Left renal cortex interstitium (tissue), 4 donors: ENCODE results near the gene EXOC3. TPM values are rescaled to one million over a fixed set of nuclear protein-coding genes. Genes with fewer than 3 reads are reported as not detected.

Experiments
- DNase-seq, 4 donors: peaks; one replicate each; pipeline ENCODE4 v3.0.0-alpha.2; 2013; ENCODE audit warnings: low read depth in 4 of 4, low spot score in 2 of 4, missing footprints in 1 of 4
- polyA plus RNA-seq, 4 donors: library from polyadenylated mRNA; unstranded; fragments of 120-200 nt; gene quantifications; one replicate each; pipeline ENCODE4 v1.2.1, GENCODE V29; 2013; ENCODE audit not compliant: insufficient read length in 4 of 4

EXOC3 gene
- polyA plus RNA-seq, 4 donors, result 52.1 to 77.3 (median 61.9) TPM

DNA sequence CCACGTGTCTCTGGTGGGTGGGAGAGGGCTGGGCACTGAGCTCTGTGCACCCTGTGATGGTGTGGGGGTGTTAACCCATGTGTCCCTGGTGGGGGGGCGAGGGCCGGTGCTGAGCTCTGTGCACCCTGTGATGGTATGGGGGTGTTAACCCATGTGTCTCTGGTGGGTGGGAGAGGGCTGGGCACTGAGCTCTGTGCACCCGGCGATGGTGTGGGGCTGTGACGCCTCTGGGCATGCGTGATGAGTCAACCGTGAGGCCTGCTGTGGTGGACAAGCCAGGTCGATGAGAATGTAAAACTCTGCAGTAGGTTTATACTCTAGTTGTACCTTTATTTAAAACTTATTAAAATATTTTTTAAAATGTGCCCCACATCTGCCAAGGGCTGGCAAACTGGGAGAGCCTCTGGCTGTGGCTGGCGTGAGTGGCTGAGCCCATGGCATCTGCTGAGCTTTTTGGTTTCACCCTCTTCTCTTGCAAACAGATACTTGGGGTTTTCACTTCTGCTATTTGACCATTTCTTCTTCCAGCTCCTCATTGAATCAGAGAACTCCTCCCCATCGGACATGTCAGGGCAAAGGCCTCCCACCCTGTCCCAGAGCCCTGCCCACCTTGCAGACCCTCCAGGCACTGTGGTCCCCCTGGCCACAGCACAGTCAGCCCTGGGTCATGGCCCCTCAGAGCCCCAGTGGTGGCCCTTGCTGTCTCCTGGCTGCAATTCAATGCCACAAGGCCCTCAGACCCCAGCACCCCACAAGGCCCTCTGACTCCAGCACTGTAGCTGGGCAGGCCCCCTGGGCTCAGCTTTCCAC lies 18.5 kb upstream of the EXOC3 start:
- no peak for DNase-seq

DNA sequence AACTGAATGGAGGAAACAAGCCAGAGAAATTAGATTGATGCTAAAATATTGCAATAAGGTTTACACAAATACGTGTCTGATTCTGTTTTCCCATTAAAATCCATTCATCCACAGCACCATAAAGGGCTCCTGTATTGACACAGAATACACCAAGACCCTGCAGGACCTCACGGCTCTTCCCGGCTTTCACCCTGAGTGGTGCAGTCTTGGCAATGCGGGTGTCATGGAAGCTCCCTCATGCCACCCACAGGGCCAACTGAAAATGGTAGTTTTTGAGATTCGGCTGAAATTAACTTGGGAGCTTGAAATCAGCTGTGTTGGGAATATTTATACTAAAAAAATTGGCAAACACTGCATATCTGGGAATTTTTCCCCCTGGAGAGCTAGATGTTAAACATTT lies 17.3 kb upstream of the EXOC3 start:
- DNase-seq, result no peak

DNA sequence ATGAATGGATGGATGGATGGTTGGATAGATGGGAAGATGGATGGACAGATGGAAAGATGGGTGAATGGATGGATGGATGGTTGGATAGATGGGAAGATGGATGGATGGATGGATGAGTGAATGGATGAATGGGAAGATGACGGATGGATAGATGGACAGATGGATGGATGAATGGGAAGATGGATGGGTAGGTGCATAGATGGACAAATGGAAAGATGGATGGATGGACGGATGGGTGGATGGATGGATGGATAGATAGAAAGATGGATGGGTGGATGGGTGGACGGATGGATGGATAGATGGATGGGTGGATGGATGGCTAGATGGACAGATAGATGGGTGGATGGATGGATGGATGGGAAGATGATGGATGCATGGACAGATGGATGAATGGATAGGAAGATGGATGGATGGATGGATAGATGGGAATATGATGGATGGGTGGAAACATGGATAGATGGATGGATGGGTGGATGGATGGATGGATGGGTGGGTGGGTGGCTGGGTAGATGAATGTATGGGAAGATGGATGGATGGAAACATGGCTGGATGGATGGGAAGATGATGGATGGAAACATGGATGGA lies 16.5 kb upstream of the EXOC3 start:
- no peak for DNase-seq

DNA sequence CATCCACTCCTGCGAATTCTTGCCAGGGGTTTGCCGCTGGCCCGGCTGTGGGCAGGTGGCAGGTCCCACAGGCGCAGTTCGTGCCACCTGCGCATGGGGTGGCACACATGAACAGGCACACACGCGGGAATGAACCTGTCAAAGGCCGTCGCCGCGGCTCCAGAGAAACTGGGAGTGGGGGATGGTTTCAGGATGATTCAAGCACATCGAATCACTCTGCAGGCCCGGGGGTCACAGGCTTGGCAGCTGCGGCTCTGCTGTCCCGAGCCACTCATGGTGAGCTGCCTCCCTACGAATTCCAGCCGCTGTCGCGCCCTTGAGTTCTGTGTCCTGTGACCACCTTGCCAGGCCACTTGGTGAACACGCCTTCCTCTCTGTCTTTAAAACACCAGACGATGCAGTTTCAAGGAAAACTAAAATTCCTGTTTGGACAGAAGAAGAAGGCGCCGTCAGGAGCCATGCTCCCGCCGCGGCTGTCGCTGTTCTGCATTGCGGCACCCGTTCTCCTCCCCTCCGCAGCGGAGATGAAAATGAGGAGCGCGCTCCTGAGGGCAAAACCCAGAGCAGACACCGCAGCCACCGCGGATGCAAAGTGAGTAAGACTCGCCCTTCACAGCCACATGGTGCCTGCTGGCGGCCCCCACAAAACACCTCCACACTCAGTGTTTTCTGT lies 15.4 kb upstream of the EXOC3 start:
- DNase-seq, result no peak

DNA sequence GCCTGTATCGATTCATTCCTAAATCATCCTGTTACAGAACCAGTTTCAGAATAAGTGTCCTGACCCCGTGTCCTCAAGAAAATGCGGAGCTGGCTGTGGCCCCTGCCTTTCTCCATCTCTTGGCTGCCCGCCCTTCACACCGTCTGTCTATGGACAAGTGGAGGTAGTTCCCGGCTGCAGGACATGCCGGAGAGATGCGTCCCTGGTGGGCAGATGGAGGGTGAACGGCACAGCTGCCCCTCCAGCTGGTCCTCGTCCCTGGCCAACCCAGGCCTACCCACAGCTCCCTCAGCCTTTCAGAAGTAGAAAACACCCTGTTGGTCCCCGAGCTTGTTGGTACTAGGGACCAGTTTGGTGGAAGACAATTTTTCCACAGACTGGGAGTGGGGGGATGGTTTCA lies 14.8 kb upstream of the EXOC3 start:
- no peak for DNase-seq

DNA sequence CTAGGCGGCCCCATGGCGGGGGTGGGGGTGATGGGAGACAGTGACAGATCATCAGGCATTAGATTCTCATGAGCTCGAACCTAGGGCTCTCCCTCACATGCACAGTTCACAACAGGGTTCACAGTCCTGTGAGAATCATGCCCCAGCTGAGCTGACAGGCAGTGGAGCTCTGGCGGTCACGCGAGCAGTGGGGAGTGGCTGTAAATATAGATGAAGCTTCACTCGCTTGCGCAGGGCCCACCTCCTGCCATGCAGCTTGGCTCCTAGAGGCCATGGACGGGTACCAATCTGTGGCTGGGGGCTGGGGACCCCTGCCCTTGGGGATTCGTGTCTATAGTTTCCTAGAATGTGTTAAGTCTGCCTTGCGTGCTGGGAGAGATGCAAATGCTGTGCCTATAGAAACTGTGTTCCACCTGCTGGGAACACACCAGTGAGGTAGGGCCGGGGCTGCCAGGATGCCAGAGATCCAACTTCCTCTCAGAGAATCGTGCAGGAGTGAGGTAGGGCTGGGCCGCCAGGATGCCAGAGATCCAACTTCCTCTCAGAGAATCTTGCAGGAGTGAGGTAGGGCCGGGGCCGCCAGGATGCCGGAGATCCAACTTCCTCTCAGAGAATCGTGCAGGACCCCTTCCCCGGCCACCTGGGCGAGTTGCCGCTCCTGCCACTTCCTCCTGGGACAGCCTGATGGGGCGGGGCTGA lies 14.1 kb upstream of the EXOC3 start:
- no peak for DNase-seq

DNA sequence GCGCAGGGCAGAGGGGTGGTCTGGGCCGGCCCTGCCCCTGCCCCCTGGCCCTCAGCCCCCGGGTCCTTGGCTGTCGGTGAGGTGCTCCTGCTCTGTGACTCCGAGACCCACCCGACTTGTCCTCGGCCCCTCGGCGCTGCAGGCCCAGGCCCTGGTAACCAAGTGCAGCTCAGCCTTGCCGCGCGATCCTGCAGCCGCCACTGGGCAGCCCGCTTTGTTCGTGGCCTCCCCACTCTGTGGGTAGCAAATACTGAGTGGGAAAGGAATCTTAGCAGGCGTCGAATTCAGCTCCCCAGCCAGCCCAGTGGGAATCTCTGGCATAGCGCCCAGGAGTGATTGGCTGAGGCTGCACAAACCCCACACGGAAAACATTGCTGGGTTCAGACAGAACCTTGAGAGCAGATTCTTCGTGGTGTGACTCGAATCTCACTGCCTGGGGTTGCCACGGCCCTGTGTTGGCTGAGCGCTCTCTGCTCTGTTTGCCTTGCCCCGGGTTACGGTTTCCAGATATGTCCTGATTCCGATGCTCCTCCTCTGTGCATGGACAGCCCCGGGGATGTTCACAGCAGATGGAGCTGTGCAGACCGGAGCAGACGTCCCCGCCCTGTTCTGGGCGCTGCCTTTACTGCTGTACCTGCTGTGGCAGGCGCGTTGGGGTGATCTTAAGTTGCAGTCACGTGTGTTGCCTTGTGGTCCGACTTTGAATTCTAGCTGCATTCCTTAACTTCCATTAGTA lies 13.4 kb upstream of the EXOC3 start:
- no peak for DNase-seq

DNA sequence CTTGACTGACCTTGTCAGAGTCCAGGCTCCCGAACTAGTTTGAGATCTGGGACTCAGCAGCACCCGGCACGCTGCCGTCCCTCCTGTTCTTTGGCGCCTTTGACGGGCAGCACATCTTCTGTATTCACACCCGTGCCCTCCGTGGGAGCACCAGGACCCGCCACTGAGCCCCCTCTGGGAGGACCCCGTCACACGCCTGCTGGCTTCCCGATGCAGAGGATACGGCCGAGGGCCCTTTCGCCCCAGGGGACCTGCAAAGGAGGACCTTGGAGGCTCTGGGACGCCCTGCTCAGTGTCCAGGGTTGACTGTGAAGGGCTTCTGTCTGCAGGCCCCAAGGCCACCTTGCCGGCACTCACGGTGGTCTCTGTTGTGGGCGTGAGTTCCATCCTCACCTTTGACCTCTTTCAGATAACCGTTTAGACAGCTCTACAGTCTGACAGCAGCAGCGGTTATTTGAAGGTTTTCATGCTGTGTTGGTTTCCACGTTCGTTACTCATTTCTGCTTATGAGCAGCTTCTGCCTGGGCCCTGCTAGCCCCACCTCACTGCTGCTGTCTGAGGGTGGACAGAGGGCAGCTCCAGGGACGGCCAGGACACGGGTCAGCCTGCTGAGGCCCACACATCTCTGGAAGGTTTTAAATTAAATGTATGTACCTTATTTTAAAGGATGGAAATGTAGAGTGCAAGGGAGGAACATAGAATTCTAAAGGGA lies 12.6 kb upstream of the EXOC3 start:
- DNase-seq, result no peak

DNA sequence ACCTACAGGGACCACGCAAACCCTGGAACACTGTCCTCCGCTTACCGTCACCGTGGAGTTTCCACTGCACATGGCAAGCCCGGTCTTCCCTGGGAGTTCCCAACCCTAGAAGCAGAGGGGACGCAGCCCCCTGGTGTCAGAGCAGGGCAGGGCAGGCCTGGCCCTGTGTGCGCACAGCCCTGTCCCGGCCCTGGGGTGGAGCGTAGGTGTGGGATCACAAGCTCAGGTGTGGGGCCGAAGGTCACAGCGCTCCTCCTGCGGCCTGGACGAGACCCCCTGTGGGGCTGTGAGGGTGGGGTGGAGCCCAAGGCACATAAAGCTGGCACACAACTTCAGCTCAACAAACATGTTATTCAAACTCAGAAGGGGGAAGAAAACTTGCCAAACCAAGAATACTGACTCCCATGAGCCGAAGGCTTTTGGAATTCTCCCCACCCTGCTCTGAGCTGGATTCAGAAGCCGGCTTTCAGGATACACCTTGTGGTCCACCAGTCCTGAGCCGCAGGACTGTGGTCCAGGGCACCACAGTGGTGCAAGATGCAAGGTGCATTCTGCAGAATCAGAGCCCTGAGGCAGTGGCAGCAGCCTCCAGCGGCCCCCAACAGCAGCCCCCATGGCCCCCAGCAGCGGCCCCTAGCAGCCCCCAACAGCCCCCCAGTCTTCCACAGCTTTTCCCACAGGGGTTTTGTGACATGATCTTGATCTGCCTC lies 11.8 kb upstream of the EXOC3 start:
- DNase-seq, result no peak

DNA sequence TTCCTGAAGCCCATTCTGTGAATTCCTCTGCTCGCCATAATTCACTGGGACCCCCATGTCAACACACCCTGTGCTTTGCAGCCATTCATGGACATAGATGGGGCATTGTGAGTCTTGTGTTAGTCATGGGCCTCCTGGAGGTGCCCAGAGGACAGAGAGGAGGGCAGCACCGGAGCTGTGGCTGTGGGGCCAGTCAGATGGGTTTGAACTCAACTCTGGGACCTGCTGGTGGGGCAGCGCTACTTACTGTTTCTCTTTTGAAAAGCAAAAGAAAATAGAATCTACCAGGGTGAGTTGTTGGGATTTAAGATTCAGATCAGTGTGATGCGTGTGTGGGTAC lies 11.3 kb upstream of the EXOC3 start:
- DNase-seq, result no peak

DNA sequence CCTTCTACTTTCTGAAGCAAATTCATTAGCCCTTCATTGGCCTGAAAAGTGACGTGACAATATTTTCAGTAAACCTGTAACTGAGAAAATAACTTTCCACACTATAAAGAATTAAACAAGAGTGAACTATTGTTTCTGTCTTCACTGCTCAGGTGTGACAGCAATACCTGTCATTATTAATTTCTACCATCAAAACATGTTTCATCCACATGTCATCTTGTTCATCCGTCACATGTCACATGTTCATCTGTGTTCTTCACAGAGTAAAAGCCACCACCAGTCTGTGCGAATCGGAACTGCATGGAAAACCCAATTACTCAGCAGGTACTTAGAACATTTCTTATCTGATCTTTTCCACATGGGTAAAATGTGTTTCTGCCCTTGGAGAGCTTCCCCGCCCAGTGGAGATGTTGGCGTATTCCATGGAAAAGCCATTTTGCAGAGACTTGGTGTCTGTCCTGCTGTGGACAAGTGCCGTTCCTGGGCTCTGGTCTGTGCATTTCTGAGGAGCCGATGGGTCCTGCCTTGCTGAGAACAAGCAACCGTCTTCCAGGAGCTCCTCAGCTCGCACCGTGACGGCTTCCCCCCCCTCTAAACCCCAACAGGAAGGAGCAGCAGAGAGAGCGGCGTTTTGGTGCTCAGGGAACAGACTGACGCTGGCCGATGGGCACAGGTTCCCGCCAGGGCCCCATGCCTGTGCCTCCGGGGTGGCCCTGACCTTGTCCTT lies 10.6 kb upstream of the EXOC3 start:
- DNase-seq, result no peak

DNA sequence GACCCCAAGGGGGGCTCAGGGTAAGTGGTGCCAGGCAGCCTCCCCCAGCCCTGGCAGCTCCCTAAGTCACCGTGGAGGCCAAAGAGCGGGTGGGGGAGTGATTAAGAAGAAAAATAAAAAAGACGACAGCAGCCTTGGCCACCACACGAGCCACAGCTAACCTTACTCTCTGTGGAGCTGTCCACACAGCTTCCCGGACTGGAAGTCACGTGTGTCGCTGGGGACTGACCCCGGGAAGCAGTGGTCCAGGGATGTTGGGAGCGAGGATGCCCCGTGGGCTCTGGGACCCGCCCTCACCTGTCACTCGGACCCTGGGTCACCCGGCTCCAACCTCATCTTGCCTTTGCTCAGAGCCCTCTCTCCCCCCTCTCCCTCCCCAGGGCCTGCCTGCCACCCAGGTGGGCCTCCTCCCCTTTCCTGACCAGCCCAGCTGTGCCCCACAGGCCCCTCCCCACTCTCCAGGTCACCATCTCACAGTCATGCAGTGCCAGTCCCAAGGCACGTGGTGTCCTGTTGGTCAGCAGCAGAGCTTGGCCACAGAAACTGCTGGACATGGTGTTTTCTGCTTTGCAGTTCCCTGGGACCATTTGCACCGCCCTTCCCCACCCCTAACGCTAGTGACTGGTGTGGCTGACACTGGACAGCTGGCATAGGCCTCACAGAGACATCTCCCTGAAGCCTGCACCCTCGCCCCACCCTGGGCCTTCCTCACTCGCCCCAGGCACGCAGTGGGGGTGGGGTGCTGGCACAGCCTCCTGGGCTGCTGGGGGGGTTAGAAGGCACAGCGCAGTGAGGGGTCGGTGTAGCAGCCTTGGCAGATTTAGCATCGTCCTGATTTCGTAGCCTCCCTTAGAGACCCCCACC lies 9.8 kb upstream of the EXOC3 start:
- DNase-seq, result no peak

DNA sequence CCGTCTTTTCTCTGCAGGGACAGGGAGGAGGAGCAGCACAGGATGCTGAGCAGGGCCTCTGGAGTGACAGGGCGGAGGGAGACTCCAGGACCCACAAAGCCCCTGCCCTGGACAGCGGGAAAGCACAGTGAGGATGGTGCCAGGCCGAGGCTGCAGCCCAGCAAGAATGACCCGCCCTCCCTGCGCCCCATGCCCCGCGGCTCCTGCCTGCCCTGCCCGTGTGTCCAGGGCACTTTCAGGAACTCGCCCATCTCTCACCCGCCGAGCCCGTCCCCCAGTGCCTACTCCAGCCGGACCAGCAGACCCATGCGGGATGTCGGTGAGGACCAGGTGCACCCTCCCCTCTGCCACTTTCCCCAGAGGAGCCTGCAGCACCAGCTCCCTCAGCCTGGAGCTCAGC lies 9.1 kb upstream of the EXOC3 start:
- no peak for DNase-seq

DNA sequence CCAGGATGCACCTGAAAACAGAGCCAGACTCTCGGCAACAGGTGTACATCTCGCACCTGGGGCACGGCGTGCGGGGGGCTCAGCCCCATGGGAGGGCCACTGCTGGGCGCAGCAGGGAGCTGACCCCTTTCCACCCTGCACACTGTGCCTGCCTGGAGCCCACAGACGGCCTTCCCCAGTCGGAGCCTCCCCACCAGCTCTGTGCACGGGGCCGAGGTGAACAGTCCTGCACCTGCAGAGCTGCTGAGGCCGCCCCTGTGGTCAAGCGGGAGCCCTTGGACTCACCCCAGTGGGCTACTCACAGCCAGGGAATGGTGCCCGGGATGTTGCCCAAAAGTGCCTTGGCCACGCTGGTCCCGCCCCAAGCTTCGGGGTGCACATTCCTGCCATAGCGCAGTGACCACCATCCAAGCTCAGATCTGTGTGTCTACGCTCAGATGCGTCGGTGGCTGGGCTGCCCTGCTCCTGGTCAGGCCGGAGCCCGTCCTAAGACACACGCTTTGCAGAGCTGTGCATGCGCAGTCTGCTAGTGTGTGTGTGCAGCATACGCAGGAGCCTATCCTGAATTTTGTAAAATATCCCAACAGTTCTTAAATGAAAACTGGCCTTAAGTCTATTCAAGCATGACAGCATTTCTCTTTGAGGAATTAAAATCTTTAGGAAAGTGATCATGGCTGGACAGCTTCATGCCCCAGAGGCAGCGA lies 8.4 kb upstream of the EXOC3 start:
- no peak for DNase-seq

DNA sequence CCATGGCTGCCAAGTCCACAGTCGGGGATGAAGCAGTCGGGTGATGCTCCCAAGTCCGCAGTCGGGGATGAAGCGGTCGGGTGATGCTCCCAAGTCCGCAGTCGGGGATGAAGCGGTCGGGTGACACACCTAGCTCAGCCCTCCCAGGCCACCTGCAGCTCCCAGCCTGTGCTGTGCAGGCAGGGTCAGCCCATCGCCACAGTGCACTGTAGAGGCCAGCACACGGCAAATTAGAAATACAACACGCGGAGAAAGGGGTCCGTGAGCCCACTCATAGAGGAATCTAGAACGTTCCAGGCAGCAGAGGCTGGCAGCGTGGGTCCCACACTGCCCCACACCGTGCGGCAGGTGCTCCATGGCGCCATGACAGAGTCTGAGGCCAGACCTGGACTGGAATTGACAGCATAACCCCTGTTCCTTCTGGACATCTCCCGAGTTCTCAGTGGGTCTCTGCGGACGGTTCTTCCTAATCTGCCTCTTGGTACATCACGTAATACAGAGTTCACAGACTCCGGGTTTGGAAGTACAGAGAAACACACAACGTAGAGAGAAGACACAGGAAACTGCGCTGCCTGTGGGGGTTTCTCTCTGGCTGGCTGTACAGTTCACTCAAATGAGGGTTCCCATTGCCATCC lies 7.7 kb upstream of the EXOC3 start:
- no peak for DNase-seq

DNA sequence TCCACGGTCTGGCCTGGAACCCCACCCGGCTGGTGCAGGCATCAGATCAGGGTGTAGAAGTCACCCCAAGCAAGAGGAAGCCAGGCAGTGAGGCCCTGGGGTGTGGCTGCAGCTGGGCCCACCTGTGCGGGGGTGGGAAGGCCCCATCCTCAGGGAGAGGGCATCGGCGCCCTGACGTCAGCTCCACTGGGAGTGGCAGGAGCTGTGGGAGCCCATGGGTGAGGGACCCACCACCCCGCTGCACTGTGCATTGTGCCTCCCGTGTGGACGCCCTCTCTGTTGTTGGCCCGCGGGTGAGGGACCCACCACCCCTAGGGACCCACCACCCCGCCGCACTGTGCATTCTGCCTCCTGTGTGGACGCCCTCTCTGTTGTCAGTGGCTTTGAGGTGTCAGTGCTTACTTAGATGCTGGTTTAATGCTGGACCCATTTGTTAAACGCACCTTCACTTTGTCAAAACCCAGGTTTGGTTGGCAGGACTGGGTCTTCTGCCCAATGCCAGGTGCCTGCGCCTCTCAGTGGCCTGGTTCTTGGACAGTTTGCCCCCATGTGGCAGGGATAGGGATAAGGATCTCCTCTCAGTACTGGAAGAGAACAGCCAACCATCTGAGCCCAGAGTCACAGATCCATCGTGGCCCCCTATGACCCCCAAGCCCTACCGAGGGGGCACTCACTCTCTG lies 6.9 kb upstream of the EXOC3 start:
- DNase-seq, result no peak
